Body of pancreas (tissue), 4 donors: Measurements from ENCODE around the gene SENP7. TPM values are rescaled to one million over a fixed set of nuclear protein-coding genes. Genes with fewer than 3 reads are reported as not detected.
"Not testable (repeated sequence)": the region's sequence is repeated elsewhere in the genome, so short reads cannot be mapped to it uniquely, and the experiment has no call there.

Experiments
- ATAC-seq: fragments of 150-250 bp; one replicate; pipeline ENCODE4 v1.9.1; 2016
- DNase-seq, 4 donors: peaks; one replicate each; pipeline ENCODE4 v3.0.0-alpha.2; 2019
- H3K27ac ChIP-seq, 4 donors: fragments of 200-600 bp; sonication (generic); 1 replicate in 3 of 4; 2 replicates in 1 of 4; pipeline versions ENCODE4 v1.5.1 to v1.6.1; 2016 to 2019; ENCODE audit warnings: mild to moderate bottlenecking in 1 of 4, mixed read lengths in 1 of 4, moderate library complexity in 1 of 4
- H3K27me3 ChIP-seq, 2 donors: fragments of 200-600 bp; sonication (generic); one replicate each; pipeline ENCODE4 v1.6.0; 2016; ENCODE audit warnings: mild to moderate bottlenecking in 1 of 2
- H3K36me3 ChIP-seq, 2 donors: fragments of 200-600 bp; sonication (generic); replicated peaks in 1 of 2; 2 replicates each; pipeline ENCODE4 v1.5.1; 2016; ENCODE audit warnings: low read depth in 2 of 2; ENCODE audit not compliant: insufficient read depth in 1 of 2
- H3K4me1 ChIP-seq: fragments of 200-600 bp; sonication (generic); one replicate; pipeline ENCODE4 v1.6.0; 2016
- H3K4me3 ChIP-seq, 2 donors: fragments of 200-600 bp; sonication (generic); 1 replicate in 1 of 2; 2 replicates in 1 of 2; pipeline ENCODE4 v1.5.1; 2016 to 2019
- H3K9me3 ChIP-seq, 3 donors: fragments of 200-600 bp; sonication (generic); 1 replicate in 2 of 3; 2 replicates in 1 of 3; pipeline ENCODE4 v1.5.1; 2016
- POLR2A ChIP-seq, 3 donors: fragments of 450-650 bp; IDR thresholded peaks; one replicate each; pipeline ENCODE4 v1.6.1; 2016; ENCODE audit warnings: antibody characterized with exemption in 3 of 3, mild to moderate bottlenecking in 2 of 3
- WGBS, 2 donors: methylation state at CpG; one replicate each; pipeline ENCODE4 v1.1.5; 2017; 5-methylcytosine and 5-hydroxymethylcytosine counted together
- intact Hi-C: fragments of 100-400 bp; cut with DNase I; formaldehyde crosslinking; loops from one replicate; pipeline ENCODE4 v1.15.1; 2023
- total RNA-seq, 2 donors: library from RNA; depleted of rRNA; stranded (reverse); fragments of >200 nt; gene quantifications; one replicate each; pipeline ENCODE4 v1.1.0, GENCODE V29; 2016
- TF ChIP-seq, protein P1 (sequence below), 7 experiments: fragments of 450-650 bp in 4 of 7; fragments of 200-600 bp in 3 of 7; sonication (generic) in 3 of 7; IDR thresholded peaks; one replicate each; pipeline ENCODE4 v1.5.1; 2016 to 2019; ENCODE audit warnings: antibody characterized with exemption in 7 of 7

Gene SENP7
- total RNA-seq, 2 donors from 2014 or later: 23.1 to 23.4 TPM

DNA sequence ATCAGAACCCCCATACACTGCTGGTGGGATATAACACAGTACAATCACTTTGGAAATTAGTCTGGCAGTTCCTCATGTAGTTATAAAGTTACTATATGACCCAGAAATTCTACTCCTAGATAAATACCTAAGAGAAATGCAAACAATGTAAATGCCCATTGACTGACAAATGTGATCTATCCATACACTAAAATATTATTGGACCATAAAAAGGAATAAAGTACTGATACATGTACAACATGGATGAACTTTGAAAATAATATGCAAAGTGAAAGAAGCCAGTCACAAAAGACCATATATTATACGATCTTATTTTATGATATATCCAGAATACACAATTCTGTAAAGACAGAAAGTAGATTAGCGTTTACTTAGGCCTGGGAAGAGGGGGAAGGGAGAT is 200.5 kb downstream of the SENP7 start:
- no peaks in the 10 kb centered on the region for H3K36me3 ChIP-seq
- intact Hi-C loops: no loop called here
- no peak for ATAC-seq
- no peaks in the 10 kb centered on the region for H3K4me1 ChIP-seq
- H3K27me3 ChIP-seq: no peaks in the 10 kb centered on the region
- WGBS, 2 donors: 84 to 88% methylated on average over 2 of the region's 2 CpGs
- no peak for DNase-seq
- no peak overlapping the region for H3K4me3 ChIP-seq
- peaks cover 0 to 8% (median 4%) of the 10 kb centered on the region in 3 donors for H3K9me3 ChIP-seq
- no peak overlapping the region for H3K27ac ChIP-seq
- TF ChIP-seq POLR2A (IDR thresholded peaks at IDR 0.05): no peak
- TF ChIP-seq, protein P1, sequence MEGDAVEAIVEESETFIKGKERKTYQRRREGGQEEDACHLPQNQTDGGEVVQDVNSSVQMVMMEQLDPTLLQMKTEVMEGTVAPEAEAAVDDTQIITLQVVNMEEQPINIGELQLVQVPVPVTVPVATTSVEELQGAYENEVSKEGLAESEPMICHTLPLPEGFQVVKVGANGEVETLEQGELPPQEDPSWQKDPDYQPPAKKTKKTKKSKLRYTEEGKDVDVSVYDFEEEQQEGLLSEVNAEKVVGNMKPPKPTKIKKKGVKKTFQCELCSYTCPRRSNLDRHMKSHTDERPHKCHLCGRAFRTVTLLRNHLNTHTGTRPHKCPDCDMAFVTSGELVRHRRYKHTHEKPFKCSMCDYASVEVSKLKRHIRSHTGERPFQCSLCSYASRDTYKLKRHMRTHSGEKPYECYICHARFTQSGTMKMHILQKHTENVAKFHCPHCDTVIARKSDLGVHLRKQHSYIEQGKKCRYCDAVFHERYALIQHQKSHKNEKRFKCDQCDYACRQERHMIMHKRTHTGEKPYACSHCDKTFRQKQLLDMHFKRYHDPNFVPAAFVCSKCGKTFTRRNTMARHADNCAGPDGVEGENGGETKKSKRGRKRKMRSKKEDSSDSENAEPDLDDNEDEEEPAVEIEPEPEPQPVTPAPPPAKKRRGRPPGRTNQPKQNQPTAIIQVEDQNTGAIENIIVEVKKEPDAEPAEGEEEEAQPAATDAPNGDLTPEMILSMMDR (IDR thresholded peaks at IDR 0.05): no peak

DNA sequence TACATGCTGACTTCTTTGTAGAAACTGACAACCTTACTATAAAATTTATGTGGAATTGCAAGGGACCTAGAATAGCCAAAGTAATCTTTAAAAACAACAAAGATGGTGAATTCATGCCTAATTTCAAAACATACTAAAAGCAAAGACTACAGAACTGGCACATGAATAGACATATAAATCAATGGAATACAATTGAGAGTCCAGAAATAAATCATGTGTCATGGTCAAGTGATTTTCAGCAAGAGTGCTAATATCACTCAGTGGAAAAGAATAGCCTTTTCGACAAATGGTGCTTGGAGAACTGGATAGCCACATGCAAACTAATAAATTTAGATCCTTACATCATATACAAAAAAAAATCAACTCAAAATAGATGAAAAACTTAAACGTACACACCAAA is 201.3 kb downstream of the SENP7 start:
- H3K9me3 ChIP-seq: peaks cover 0 to 8% (median 4%) of the 10 kb centered on the region in 3 donors
- intact Hi-C loops: no loop called here
- no peaks in the 10 kb centered on the region for H3K4me1 ChIP-seq
- ATAC-seq: no peak
- no peak for TF ChIP-seq POLR2A (IDR thresholded peaks at IDR 0.05)
- TF ChIP-seq, protein P1 (IDR thresholded peaks at IDR 0.05): no peak
- H3K36me3 ChIP-seq: no peaks in the 10 kb centered on the region
- DNase-seq: no peak
- WGBS, 2 donors: 82 to 92% methylated on average over 2 of the region's 2 CpGs
- H3K27ac ChIP-seq: no peak overlapping the region
- no peak overlapping the region for H3K4me3 ChIP-seq
- no peaks in the 10 kb centered on the region for H3K27me3 ChIP-seq

- no peak for DNase-seq
- TF ChIP-seq POLR2A (IDR thresholded peaks at IDR 0.05): no peak
- TF ChIP-seq, protein P1 (IDR thresholded peaks at IDR 0.05): no peak
- Histone ChIP-seq H3K36me3 (no peaks in the 10 kb centered on the region), H3K4me1 (no peaks in the 10 kb centered on the region), H3K27me3 (no peaks in the 10 kb centered on the region), H3K9me3 (peaks cover 0 to 8% (median 4%) of the 10 kb centered on the region in 3 donors), H3K27ac (no peak overlapping the region), H3K4me3 (no peak overlapping the region)
- intact Hi-C loops: no loop called here
- ATAC-seq: no peak
Observed at GRCh38 chr3:101310978-101311375, 202.0 kb downstream of the SENP7 start.

- not testable (repeated sequence) for H3K27ac ChIP-seq
Observed at GRCh38 chr3:101308147-101308772, 204.8 kb downstream of the SENP7 start.

DNA sequence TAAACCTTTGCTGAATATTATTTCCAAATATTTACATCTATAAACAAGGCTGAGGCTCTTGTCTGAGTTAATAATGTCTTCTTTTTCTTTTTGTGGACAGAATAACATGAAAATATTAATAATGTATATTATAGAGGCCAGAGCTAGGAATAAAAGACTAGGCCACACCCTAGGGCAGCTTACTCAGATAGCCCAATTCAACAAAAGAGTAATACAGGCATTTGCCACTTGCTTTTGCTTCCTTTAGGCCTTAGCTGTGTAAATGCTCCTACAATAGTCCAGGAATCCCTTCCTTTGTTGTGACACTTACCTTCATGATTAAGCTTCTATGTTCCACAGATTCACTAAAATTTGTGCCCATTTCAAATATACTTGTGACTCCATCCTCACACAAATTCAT is 209.2 kb downstream of the SENP7 start:
- intact Hi-C loops: no loop called here
- no peak for ATAC-seq
- no peak for DNase-seq
- Histone ChIP-seq H3K9me3 (peaks cover 0 to 7% (median 4%) of the 10 kb centered on the region in 3 donors), H3K27ac (no peak overlapping the region), H3K4me3 (no peak overlapping the region), H3K4me1 (no peaks in the 10 kb centered on the region), H3K27me3 (no peaks in the 10 kb centered on the region), H3K36me3 (no peaks in the 10 kb centered on the region)
- TF ChIP-seq, protein P1 (IDR thresholded peaks at IDR 0.05): no peak
- TF ChIP-seq POLR2A (IDR thresholded peaks at IDR 0.05): no peak

More at GRCh38 chr3:101308147-101308772, 204.8 kb downstream of the SENP7 start:
- H3K27me3 ChIP-seq, DNase-seq, H3K9me3 ChIP-seq, H3K36me3 ChIP-seq, H3K4me1 ChIP-seq, H3K4me3 ChIP-seq, ATAC-seq, intact Hi-C loops: not testable (repeated sequence)
